HG03097 (cell line): ENCODE measurements around the gene CDA.

ENCODE experiments used
- ATAC-seq: cut with Tn5 transposase; IDR thresholded peaks from one replicate; pipeline ENCODE4 v1.9.1; 2021; ENCODE audit not compliant: unreplicated experiment, low FRiP score

The CDA gene

GRCh38 chr1:20588634-20589225 lies at the start of gene CDA:
CDA (plus strand) TSS chr1:20589097; CDS start chr1:20589130, 33 bp downstream.
- ATAC-seq, result no peak

GRCh38 chr1:20540281-20540680 lies 48.6 kb upstream of the CDA start:
- ATAC-seq, result no peak

GRCh38 chr1:20546637-20547036 lies 42.3 kb upstream of the CDA start:
- ATAC-seq, result no peak

- no peak for ATAC-seq
Observed at GRCh38 chr1:20551161-20551560, 37.7 kb upstream of the CDA start.

GRCh38 chr1:20551945-20552727 lies 36.8 kb upstream of the CDA start, which contains the start of gene FAM43B:
FAM43B (plus strand) TSS chr1:20552573; CDS start chr1:20552974, 401 bp downstream.
- no peak for ATAC-seq

- no peak for ATAC-seq
Observed at GRCh38 chr1:20552728-20553445, 36.0 kb upstream of the CDA start.

- ATAC-seq, result no peak
Observed at GRCh38 chr1:20555025-20555757, 33.7 kb upstream of the CDA start.

GRCh38 chr1:20555758-20556120 lies 33.2 kb upstream of the CDA start:
- ATAC-seq, result no peak

GRCh38 chr1:20558191-20558590 lies 30.7 kb upstream of the CDA start:
- no peak for ATAC-seq

- no peak for ATAC-seq
Observed at GRCh38 chr1:20560966-20561365, 27.9 kb upstream of the CDA start.

GRCh38 chr1:20565234-20565633 lies 23.7 kb upstream of the CDA start:
- no peak for ATAC-seq

- ATAC-seq, result no peak
Observed at GRCh38 chr1:20569523-20570098, 19.3 kb upstream of the CDA start.

- ATAC-seq, result no peak
Observed at GRCh38 chr1:20571427-20571826, 17.5 kb upstream of the CDA start.

- no peak for ATAC-seq
Observed at GRCh38 chr1:20573987-20574386, 14.9 kb upstream of the CDA start.

- no peak for ATAC-seq
Observed at GRCh38 chr1:20574686-20575540, 14.0 kb upstream of the CDA start.

GRCh38 chr1:20575541-20576336 lies 13.2 kb upstream of the CDA start:
- no peak for ATAC-seq

- ATAC-seq, result no peak
Observed at GRCh38 chr1:20578062-20578461, 10.8 kb upstream of the CDA start.

- no peak for ATAC-seq
Observed at GRCh38 chr1:20578721-20579395, 10.0 kb upstream of the CDA start.
